GM12872 (cell line): ENCODE results near the gene USF1.

ENCODE experiments used
- CTCF ChIP-seq: IDR thresholded peaks from 3 replicates; pipeline ENCODE4 v1.5.1; 2011; ENCODE audit warnings: low read depth, mild to moderate bottlenecking, low read length, moderate library complexity; ENCODE audit not compliant: insufficient read depth

Gene USF1

DNA sequence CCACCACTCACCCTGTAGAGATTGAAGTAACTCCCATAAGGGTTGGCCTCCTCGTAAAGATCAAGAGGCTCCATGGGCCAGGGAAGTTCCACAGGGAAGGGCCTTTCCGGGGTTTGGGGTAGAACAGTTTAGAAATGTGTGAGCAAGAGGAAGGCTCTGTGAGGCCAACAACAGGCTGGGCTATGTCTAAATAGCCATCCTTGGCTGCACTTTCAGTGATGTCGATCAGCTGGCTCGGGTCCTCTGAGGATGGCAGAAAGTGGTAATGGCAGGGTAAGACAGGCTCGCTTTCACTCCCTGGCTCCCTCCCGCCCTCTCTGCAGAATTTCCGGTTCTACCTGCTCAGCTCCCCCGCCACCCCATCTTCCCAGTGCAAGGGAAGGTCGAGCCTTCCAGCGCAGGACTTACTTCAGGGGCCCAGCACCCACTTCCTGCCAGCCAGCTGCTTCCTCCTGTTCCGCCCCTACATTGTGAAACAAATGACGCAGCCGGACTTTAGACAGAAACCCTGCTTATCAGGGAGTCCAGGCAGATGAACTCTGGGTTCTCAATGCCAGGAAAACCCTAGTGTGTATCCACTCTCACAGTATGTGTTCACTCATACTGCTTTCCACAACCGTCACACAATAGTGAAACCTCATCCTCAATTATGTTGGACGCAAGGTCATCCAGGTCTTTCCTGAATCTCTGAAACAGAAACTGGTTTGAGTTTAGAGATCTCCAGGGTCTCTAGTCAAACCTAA lies 32.1 kb downstream of the USF1 start:
- no peak for TF ChIP-seq CTCF

- TF ChIP-seq CTCF: no peak
Measured at GRCh38 chr1:161013131-161013487, 32.7 kb downstream of the USF1 start.

DNA sequence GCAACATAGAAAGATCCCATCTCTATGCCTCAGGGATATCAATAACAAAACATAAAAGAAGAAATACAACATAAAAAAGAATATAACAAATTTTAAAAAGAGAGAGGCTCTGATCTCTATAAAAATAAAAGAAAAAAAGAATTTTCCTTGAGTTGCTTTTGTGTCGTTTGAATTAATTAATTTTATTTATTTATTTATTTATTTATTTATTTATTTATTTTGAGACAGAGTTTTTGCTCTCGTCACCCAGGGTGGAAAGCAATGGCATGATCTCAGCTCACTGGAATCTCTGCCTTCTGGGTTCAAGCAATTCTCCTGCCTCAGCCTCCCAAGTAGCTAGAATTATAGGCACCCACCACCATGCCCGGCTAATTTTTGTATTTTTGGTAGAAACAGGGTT lies 33.4 kb downstream of the USF1 start:
- no peak for TF ChIP-seq CTCF

DNA sequence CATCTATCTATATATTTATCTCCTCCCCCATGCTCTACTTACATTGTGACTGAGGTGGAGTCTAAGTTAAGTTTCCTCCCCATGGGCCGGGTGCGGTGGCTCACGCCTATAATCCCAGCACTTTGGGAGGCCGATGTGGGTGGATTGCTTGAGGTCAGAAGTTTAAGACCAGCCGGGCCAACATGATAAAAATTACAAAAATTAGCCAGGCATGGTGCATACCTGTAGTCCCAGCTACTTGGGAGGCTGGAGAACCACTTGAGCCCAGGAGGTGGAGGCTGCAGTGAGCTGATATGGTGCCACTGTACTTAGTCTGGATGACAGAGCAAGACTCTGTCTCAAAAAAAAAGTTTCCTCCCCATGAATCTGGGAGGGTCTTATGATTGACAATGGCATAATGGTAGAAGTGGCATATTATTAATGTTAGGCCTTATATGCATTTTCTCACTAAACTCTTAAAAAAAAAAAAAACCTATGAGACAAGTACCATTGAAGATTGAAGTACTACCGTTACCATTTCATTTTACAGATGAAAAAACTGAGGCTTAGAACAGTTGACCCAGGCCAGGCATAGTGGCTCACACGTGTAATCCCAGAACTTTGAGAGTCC lies 36.1 kb downstream of the USF1 start:
- no peak for TF ChIP-seq CTCF

DNA sequence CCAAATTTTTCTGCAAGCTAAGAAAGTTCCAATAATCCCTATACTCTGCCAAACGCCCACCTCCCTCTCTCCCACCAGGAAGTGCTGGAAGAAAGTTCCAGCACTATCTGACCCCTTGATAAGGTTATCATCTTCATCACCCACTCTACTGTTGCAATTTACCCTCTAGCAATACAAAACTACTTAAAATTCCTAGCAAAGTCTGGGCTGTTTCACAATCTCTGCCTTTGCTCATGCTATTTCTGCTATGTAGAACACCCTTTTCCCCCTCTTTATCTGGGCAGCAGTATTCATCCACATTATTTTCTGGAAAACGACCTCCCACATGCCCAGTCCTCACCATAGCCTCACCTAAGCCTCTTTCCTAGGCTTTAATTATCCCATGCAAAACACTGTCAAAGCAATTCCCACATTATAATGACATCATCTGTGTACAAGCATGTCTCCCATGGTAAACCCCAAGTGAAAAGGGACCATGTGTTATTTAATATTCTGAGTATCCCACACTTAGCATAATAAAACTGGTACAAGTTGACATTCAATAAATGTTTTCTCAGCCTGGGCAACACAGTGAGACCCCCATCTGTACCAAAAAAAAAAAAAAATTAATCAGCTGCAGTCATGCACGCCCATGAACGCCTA lies 36.8 kb downstream of the USF1 start:
- no peak for TF ChIP-seq CTCF

- no peak for TF ChIP-seq CTCF
Measured at GRCh38 chr1:161007369-161007768, 38.4 kb downstream of the USF1 start.

DNA sequence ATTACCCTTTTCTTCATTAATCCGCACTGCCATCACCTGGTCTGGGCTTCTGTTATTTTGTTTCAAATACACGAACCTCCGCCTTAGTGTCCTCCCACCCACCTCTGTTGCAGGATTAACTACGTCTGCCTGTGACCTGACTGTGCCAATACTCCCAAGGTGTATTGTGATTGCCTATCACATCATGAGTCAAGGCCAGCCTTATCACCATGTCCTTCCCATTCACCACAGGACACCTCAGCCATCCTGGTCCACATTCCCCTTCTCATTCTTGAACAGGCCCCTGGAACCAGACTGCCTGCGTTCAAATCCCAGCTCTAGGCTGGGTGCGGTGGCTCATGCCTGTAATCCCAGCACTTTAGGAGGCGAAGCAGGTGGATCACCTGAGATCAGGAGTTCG lies 39.2 kb downstream of the USF1 start:
- no peak for TF ChIP-seq CTCF
